ENCODE measurements around the gene CCDC74A. TPM values are rescaled to one million over a fixed set of nuclear protein-coding genes. Genes with fewer than 3 reads are reported as not detected.
A peak's percentile ranks its signal among the peaks of the same experiment; 100 is the strongest.
"Not testable (repeated sequence)": the region's sequence is repeated elsewhere in the genome, so short reads cannot be mapped to it uniquely, and the experiment has no call there.

CCDC74A gene
- total RNA-seq, 1 donor from 2014 or later, result 2.2 TPM

DNA sequence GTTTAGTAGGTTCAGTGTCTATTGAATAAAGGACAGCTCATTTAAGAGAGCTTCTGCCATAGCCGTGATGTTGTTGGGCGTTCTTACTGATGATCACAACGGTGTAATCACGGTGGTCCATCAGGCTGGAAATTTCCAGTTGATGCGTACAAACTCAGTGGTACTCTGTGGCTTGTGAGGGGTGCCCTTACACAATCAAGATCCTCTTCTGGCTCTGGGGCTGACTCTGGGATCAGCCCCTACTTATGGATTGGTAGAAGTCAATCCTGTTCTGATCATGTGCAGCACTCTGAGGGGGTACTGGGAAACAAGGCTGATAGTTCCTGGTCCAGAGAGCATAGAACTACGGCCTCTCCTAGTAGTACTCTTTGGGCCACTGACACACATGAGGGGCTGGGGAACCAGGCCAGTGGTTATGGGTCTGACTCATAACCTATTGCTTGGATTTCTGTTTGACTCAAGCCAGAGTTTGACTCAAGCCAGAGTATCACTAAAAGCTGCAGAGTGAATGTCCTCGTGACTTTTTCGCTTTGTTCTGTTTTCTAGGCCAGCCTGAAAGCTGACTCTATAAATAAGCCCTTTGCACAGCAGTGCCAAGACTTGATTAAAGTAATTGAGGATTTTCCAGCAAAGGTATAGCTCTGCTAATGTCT lies 29.2 kb upstream of the CCDC74A start:
- DNase-seq (ENCODE audit: low read depth in 2 of 2), result not testable (repeated sequence)

DNA sequence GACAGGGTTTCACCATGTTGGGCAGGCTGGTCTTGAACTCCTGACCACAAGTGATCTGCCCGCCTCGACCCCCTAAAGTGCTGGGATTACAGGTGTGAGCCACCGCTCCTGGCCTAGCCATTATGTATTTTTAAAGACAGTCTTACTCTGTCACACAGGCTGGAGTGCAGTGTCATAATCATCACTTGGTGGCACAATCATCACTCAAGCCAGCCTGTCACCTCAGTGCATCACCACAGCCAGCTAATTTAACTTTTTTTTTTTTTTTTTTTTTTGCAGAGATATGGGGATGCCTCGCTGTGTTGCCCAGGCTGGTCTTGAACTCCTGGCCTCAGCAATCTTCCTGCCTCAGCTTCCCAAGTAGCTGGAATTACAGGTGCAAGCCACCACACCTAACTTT lies 24.1 kb upstream of the CCDC74A start:
- not testable (repeated sequence) for DNase-seq (ENCODE audit: low read depth in 2 of 2)

DNA sequence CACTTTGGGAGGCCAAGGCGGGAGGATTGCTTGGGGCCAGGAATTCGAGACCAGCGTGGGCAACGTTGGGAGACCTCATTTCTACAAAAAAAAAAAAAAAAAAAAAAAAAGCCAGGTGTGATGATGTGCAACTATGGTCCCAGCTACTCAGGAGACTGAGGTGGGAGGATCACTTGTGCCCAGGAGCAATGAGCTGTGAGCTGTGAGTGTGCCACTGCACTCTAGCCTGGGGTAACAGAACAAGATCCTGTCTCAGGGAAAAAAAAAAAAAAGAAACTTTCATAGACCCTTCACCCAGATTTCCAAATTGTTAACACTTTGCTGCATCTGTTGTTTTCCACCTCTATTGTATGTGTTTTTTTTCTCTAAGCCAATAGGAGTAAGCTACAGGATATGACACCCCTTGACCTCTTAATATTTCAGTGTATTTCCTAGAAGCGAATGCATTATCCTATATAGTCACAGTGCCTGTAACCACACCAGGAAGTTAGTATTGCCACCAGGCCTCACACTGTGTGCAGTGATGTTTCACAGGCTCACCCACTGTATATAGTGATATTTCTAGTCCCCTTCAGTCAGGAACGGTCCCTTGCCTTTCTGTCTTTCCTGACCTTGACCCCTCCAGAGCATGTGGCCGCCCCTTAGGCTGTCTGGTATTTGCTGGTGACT lies 23.5 kb upstream of the CCDC74A start:
- peak in 1 of 2 donors; percentile 41 for DNase-seq (ENCODE audit: low read depth in 2 of 2)

DNA sequence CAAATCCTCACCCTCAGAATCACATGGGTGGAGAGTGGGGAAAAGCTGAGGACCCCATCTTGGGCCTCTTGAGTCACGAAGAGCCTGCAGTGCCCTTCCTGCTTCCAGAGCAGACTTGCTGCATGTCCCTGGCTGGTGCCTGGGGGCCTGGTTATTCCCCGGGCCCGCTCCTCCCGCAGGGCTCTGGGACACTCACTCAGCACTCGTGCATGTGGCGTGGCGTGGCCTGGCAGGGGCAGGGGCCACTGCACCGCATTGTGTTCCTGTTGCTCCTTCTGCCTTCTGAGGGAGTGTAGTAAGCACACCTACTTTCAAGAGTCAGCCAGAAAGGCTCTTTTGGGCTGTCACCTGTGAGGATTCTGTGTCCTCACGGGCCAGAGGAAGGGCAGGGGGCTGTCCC lies 18.1 kb upstream of the CCDC74A start:
- no peak for DNase-seq (ENCODE audit: low read depth in 2 of 2)

GRCh38 chr2:131511291-131511968 lies 16.3 kb upstream of the CCDC74A start:
- not testable (repeated sequence) for DNase-seq (ENCODE audit: low read depth in 2 of 2)

- not testable (repeated sequence) for DNase-seq (ENCODE audit: low read depth in 2 of 2)
Observed at GRCh38 chr2:131511969-131512870, 15.5 kb upstream of the CCDC74A start.

DNA sequence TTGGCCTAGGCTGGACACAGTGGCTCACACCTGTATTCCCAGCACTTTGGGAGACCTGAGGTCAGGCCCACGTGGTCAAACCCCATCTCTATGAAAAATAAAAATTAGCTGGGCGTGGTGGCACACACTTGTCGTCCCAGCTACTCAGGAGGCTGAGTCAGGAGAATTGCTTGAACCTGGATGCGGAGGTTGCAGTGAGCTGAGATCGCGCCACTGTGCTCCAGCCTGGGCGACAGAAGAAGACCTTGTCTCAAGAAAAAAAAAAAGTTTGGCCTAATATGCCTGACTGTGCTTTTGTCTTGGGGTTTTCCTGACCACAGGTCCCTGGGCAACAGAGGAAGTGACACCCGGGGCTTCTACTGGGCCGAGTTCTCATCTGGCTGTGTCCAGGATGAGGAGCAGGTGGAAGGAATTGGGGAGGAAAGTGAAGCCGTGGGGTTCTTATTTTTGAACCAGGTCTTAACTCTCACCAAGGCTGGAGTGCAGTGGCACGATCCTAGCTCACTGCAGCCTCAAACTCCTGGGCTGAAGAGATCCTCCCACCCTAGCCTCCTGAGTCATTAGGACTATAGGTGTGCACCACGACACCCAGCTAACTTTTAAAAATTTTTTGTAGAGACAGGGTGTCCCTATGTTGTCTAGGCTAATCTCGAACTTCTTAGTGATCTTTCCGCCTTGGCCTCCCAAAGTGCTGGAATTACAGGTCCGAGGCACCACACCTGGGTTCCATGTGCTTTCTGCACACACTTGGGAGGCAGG lies 13.1 kb upstream of the CCDC74A start:
- DNase-seq (ENCODE audit: low read depth in 2 of 2), result not testable (repeated sequence)

- DNase-seq (ENCODE audit: low read depth in 2 of 2), result not testable (repeated sequence)
Observed at GRCh38 chr2:131515235-131515634, 12.5 kb upstream of the CCDC74A start.

DNA sequence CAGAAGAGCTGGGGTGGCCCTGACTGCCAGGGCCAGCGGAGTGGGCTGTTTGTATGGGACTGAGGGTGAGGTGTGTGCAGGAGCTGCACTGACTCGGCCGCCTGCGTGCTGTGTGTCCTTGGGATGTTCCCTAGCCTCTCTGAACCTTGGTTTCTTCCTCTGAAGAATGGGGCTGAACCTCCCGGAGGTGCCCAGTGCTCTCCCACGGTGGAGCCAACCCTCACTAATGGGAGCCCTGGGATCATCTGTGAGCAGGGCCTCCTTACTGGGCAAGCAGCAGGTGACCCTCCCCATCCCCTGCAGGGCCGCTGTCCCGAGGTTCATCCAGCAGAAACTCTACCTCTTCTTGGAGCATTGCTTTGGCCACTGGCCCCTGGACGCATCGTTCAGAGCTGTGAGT lies 11.7 kb upstream of the CCDC74A start:
- DNase-seq (ENCODE audit: low read depth in 2 of 2), result no peak

- DNase-seq (ENCODE audit: low read depth in 2 of 2), result peak; percentile 24 to 29
Observed at GRCh38 chr2:131516621-131517020, 11.1 kb upstream of the CCDC74A start.

- no peak for DNase-seq (ENCODE audit: low read depth in 2 of 2)
Observed at GRCh38 chr2:131517106-131517831, 10.4 kb upstream of the CCDC74A start.

DNA sequence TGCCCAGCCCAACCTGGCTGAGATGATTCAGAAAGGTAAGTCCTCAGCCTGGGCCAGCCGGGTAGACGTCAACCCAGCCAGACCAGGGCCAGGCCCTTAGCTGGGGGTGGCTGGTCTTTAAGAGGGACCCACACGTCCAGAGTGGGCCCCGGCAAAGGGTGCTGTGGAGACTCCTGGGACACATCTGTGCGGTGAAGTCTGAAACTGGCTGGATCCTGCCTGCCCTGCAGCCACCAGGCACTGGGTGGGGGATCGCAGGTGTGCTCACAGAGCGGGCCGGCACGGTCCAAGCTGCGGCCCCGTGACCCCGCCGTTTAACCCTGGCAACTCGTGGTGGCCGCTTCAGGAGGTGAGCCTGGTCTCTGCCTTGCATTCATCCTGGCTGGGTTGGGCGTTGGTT lies 9.8 kb upstream of the CCDC74A start:
- not testable (repeated sequence) for DNase-seq (ENCODE audit: low read depth in 2 of 2)

DNA sequence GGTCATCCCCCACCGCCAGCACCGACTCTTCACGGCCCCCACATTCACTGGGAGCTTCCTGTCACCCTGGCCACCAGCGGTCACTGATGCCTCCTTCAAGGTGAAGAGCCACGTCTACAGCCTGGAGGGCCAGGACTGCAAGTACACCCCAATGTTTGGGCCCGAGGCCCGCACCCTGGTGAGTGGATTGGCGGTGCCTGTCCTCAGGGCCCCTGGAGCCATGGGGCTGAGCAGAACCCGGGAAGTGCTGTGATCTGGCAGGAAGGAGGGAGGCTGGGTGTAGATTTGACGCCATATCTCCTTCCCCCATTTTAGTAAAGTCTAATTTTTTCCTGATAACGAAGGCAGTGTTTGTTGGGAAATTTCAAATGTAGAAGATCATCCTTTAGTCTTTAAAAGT lies 9.2 kb upstream of the CCDC74A start:
- not testable (repeated sequence) for DNase-seq (ENCODE audit: low read depth in 2 of 2)

GRCh38 chr2:131519466-131519865 lies 8.2 kb upstream of the CCDC74A start:
- no peak for DNase-seq (ENCODE audit: low read depth in 2 of 2)

DNA sequence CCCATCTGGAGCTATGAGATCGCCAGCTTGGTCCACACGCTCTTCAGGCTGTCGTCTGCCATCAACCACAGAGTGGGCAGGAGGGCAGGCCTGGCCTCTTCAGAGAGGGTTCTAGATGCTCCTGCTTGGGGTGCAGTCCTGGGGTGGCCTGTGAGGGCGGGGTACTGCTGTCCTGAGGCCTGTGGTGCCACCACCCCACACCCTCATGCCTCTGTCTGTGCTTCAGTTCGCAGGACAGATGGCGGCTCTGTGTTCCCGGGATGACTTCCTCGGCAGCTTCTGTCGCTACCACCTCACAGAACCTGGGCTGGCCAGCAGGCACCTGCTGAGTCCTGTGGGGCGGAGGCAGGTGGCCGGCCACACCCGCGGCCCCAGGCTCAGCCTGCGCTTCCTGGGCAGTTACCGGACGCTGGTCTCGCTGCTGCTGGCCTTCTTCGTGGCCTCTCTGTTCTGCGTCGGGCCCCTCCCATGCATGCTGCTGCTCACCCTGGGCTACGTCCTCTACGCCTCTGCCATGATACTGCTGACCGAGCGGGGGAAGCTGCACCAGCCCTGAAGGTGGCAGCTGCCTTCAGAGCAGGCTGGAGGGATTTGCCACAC lies 7.7 kb upstream of the CCDC74A start:
- not testable (repeated sequence) for DNase-seq (ENCODE audit: low read depth in 2 of 2)

- DNase-seq (ENCODE audit: low read depth in 2 of 2), result no peak
Observed at GRCh38 chr2:131520526-131520925, 7.2 kb upstream of the CCDC74A start.

GRCh38 chr2:131521524-131521923 lies 6.2 kb upstream of the CCDC74A start:
- DNase-seq (ENCODE audit: low read depth in 2 of 2), result not testable (repeated sequence)

DNA sequence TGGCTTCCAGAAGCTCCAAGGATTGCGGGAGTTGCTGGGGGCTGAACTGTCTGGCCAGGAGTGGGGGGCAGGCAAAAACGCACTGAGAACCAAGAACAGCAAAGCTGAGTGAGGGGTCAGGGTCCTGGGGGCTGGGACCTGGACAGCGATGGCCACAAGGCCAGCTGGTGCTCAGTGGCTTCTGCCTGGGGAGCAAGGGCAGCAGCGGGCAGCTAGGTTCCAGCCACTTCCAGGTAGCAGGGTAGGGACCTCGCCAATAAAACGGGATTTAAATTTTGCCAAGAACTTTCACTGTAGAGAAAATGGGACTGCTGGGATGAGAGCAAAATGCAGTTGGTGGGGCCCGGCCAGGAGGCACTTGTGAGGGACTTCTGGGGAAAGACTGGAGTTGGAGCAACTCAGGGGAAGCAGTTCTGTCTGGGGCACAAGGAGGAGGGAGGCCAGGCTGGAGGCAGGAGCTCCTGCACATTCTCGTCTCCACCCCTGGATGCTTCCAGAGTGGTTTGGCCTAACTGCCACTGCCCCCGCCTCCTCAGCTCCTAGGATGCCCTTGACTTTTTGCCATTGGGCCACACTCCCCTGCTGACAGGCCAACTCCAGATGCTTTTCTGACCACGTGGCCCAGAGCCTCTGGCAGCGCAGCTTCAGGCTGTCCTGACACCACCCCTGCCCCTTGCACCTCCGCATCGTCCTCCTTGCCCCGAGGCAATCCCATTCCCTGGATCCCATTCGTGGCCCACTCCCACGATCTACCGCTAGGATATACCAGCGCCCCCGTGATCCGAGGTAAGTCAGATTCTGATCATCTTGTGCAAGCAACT lies 5.5 kb upstream of the CCDC74A start:
- no peak for DNase-seq (ENCODE audit: low read depth in 2 of 2)

DNA sequence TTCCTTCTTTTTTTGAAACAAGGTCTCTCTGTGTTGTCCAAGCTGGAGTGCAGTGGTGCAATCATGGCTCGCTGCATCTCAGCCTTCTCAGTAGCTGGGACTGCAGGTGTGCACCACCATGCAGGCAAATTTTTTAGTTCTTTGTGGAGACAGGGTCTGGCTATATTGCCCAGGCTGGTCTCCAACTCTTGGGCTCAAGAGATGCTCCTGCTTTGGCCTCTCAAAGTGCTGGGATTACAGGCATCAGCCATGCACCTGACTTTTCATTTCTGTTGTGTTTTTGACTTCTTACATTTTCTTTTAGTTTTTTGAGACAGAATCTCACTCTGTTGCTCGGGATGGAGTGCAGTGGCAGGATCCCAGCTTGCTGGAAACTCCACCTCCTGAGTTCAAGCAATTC lies 2.4 kb upstream of the CCDC74A start:
- not testable (repeated sequence) for DNase-seq (ENCODE audit: low read depth in 2 of 2)
